Adipose tissue (tissue), 3 donors: Measurements from ENCODE around the gene KIAA0586. TPM values are rescaled to one million over a fixed set of nuclear protein-coding genes. Genes with fewer than 3 reads are reported as not detected.

Experiments
- H3K27ac ChIP-seq: one replicate; pipeline ENCODE4 v1.5.1; 2013; ENCODE audit warnings: low read depth, low read length
- WGBS, 3 donors: extraction: QIAGEN DNeasy Blood & Tissue Kit; methylation state at CpG; one replicate each; pipeline ENCODE4 v1.1.7; 2013; 5-methylcytosine and 5-hydroxymethylcytosine counted together
- polyA plus RNA-seq, 3 donors: library from polyadenylated mRNA; stranded (reverse); fragments of 200-250 nt; gene quantifications; one replicate each; pipeline ENCODE4 v1.2.3, GENCODE V29; 2013
- donor health status: healthy with polysubstance abuse.
- donor health status: Bipolar disorder and iron deficiency.
- donor health status: healthy.

The KIAA0586 gene
- polyA plus RNA-seq, 3 donors, result 2.0 to 4.9 (median 2.6) TPM

DNA sequence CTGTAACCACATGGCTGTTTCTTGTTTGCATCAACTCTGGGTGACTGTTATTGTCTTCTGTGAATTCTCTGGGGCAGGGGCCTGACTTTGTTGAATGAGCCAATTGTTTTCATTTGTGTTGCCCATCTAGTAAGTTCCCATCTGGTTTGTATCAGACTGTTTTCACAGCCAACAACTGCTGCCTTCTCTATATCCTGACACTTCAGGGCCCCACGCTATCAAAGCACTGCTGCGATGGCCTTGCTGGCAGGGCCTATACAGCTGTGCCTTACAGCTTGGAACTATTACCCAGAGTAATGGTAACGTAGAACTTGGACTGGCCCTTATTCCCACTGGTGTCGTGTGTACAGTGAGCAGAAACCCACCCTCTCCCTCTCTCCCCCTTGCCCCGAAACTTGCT lies 105.9 kb downstream of the KIAA0586 start:
- WGBS, 3 donors, result 49 to 52% (median 51%) methylated on average over 5 of the region's 5 CpGs
- no peak overlapping the region for H3K27ac ChIP-seq

DNA sequence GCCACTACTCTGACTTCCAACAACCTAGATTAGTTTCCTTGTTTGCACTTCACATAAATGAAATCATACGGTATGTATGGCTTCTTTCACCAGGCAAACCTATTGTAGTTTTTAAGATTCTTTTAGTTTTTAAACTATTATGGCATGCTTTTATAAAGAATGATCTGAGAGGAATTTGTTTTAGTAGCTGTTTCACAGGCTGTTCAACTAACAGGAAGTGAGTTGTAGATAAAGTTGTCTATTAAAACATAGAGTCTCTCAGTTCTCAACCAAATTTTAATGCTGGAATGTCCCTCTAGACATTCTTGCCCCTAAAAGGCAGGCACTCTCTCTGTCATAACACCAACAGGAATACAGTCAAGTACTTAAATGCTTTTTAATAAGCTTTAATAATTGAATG lies 107.5 kb downstream of the KIAA0586 start:
- 46 to 64% (median 54%) methylated on average over 1 of the region's 1 CpG for WGBS, 3 donors

DNA sequence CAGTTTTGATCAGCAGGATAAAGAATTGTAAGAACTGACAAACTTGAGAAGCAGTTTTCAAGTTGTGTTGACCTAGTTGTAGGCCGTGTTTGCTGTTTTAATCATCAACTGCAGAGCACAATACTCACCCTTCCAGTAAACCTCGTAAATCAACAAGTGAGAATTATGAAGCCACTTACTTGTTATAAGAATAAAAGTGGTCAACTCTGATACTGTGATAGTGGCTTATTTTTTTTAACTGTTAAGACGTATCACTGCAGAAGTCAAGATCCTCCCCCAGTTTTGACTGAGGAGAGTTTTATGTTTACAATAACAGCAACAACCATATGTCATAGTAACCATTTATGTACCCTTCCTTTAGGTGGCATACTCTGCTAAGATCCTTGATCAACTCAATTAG lies 109.5 kb downstream of the KIAA0586 start:
- WGBS, 3 donors, result 79 to 91% (median 88%) methylated on average over 3 of the region's 3 CpGs
- no peak overlapping the region for H3K27ac ChIP-seq

More for the DNA sequence above, 107.5 kb downstream of the KIAA0586 start:
- H3K27ac ChIP-seq, result no peak overlapping the region

DNA sequence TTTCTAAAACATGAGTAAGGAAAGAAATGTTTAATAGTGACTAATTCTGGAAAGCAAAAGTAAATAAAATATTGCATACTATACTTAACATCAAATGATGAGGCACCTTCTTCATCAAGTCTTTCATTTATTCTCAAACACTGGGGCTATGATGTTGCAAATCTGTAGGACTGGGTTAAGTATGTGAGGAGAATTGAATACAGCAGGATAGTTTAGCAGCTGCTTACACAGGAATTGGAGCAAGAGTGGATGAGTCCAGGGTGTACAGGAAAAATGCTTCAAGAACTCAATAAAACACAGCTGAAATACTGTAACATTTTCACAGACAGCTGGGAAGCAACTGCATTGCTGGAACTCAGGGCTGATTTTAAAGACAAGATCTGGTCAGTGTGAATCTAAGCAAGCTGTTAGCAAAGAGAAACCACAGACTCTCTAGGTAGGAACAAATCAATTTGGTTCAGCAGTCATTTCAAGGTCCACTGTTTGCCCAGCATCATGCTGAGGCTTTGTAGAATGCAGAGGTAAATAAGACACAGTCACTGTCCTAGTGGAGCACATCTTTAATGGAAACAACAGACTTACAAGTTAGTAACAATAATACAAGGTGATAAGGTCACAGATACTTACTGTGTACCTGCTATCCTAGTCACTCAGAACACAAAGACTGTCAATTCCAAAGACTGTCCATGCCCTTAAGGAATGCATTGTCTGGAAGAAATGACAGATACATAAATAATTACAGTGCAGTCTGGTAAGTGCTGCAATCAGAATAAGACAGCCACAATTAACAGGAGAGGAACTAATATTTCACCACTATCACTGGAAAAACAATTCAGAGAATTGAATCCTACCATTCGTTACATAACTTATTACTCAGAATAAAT lies 113.5 kb downstream of the KIAA0586 start:
- no peak overlapping the region for H3K27ac ChIP-seq

DNA sequence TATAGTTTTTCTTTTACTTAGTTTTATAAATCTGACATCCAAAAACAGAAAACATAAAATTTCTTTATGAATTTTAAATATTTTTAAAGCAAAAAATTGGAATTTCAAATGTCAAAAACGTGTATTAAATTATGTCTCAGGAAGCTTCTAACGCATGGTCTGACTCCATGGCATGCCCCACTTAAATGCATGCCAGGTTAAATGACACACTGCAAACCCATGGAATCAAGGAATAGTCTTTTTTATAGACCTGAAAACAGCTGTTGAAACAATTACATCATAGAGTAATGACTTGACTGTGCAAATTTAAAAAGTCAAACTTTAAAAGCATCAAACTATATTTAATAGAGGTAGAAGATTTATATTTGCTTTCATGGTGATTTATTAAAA lies 114.1 kb downstream of the KIAA0586 start:
- 83 to 91% (median 89%) methylated on average over 2 of the region's 2 CpGs for WGBS, 3 donors
- H3K27ac ChIP-seq, result no peak overlapping the region

More for the DNA sequence above, 113.5 kb downstream of the KIAA0586 start:
- WGBS, 3 donors, result 65 to 86% (median 74%) methylated on average over 1 of the region's 1 CpG

DNA sequence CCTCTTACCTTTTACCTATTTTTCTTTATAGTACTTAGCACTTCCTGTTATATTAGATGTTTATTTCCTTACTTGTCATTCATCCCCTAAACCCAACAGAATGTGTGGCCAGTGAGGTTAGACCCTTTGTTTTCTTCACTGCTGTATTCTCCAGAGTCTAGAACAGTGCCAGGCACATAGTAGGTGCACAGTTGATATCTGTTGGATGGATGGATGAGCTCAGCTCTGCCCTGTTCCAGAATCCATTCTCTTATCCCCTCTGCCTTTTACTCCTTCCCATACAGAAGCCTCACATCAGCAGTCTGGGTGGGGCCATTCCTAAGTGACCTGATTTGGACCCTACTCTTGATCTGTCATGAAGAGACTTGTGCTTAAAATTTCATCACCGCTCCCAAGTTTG lies 115.7 kb downstream of the KIAA0586 start:
- WGBS, 3 donors, result 100% methylated on average over 1 of the region's 1 CpG
- no peak overlapping the region for H3K27ac ChIP-seq

DNA sequence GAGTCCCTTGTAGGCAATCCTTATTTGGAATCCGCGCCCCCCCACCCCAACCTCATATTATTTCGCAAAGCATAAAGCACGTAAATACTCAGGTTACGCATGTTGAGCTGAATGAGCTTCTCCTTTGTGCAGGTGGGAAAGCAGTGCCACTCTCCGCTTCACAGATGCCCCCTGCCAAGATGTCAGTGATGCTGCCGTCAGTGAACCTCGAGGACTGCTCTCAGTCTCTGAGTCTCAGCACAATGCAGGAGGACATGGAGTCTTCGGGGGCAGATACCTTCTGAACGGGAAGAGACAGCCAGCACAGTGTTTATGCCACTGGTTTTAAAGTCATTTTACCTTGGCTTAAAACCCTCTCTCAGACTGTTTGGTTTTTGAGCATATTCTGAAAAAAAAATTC lies 120.1 kb downstream of the KIAA0586 start:
- 91 to 95% (median 94%) methylated on average over 10 of the region's 10 CpGs for WGBS, 3 donors

DNA sequence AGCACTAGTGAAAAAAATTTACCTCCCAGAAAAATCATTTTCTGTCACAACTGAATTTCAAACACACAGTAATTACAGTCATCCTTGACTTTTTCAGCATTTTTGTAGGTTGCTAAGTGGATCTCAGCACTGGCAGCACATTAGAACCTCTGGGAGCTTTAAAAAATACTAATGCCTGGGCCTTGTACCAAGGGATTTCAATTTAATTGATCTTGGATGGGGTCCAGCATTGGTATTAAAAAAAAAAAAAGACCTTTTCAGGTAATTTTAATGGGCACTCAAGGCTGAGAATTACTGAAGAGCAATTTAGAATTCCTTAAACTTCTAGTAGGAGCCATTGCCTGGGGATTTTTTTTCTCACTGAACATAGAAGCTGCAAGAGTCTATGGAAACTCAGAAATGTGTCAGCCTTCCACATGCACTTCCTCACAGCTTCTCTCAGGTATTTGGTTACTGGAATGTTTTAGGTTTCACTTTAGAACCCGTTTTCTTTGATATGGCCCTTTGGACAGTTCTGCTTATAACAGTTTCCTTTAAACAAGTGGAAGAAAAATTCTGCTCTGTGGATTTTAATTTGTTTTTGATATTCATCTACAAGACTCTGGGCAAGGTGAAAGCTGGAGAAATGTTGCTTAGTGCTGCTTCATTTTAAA lies 121.7 kb downstream of the KIAA0586 start:
- no peak overlapping the region for H3K27ac ChIP-seq
- 41 to 52% (median 42%) methylated on average over 1 of the region's 1 CpG for WGBS, 3 donors

More for the DNA sequence above, 120.1 kb downstream of the KIAA0586 start:
- H3K27ac ChIP-seq, result no peak overlapping the region

DNA sequence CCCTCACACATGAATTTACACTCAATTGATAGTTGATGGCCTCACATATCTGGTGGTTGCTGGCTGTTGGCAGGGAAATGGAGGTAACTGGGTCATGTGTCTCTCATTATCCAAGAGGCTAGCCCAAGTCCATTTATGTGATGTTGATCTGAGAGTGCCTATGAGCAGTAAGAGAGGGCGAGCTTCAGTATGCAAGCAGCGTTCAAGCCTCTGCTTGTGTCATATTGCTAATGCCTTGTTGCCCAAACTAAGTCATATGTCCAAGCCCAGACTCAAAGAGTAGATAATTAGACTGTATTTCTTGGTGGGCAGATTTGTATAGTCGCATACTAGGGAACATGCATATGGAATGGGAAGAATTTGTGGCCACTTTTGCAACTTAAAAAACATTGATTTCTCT lies 126.4 kb downstream of the KIAA0586 start:
- no peak overlapping the region for H3K27ac ChIP-seq
- whole genome bisulfite sequencing, 3 donors, result 92 to 98% (median 96%) methylated on average over 3 of the region's 3 CpGs

DNA sequence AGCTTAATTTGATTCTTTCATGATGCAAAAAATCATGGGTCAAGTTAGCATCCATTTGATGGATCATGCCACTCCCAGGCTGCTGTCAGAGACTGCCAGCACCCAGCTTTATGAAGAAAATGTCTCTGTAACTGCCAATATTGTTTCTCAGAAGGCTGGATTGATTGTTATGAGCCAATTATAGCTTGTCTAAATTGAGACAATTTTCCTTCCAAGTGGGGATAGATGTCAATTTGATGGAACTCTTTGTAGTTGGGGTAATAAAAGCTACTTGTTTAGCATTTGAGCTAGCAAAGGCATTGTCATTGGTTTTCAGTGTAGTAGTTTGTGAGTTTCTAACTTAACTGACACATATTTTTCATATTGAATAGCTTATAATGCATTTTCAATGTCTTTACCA lies 128.1 kb downstream of the KIAA0586 start:
- H3K27ac ChIP-seq, result no peak overlapping the region

DNA sequence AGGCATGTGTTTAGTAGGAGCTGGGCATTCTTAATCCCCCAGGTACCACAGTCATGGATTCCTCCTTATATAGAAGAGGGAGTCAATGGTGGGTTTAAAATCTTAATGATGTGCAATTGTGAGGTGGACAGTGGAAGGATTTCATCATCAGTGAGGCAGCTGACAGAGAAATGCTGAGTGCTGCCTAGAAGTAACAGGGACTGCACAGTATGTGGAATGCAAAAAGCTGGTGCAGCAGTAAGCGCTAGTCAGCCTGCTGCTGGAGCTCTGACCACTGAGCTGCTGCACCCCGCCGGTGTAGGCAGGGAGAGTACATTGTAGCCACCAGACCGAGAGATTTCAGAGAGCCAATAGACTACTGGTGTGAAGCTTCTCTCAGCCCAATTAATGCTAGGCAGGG lies 129.7 kb downstream of the KIAA0586 start:
- no peak overlapping the region for H3K27ac ChIP-seq
- WGBS, 3 donors, result 90 to 96% (median 93%) methylated on average over 4 of the region's 4 CpGs

DNA sequence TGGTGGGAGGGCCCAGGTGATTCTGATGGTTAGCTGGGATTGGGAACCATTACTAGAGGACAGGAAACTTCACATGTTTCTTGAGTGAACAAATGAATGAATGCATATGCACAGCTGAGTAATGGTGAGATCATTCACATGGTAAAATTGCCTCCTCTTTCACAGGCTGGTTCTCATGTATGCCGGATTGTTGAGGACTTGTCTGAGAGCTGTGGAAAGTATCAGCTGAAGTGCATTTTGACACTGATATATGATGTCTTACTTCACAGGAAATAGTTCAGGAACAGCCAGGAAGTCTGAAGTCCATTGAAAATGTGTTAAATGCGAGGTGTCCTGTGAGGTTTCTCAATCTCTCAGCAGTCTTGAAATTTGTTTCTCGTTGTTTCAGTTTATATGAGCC lies 132.7 kb downstream of the KIAA0586 start:
- no peak overlapping the region for H3K27ac ChIP-seq
- 24 to 39% (median 31%) methylated on average over 3 of the region's 3 CpGs for WGBS, 3 donors

DNA sequence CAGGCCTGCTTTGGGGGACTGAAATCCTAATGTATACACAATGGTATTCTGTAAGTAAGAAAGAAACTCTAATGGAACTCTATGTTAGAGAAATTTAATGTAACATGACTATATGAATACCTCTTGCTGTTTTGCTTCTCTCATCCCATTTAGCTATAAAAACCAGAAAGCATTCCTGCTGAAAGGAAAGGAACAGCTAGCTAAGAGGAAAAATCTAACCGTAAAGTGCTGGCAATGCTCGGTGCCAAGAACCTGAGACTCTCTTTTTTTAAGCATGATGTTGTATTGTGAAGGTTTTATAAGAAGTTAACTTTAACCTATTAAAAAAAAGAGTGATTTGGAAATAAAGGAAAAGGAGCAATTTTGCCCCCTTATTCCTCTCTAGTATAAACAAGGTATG lies 134.6 kb downstream of the KIAA0586 start:
- WGBS, 3 donors, result 91 to 92% (median 91%) methylated on average over 2 of the region's 2 CpGs
- no peak overlapping the region for H3K27ac ChIP-seq

DNA sequence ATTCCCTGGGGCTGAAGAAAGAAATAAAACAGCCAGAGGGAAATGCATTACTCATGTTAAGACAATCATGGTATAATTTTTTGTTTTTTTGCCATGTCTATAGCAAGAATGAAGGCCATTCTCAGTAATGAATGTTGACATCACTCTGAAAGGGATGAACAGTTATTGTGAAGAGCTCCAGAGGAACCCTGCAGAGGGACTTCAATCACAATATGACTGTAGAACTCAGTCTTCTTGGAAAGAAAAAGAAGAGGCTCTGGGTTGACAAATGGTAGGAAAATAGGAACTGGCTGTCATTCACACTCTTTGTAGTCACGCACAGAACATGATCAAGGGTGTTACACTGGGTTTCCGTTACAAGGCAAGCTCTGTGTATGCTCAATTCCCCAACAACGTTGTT lies 136.5 kb downstream of the KIAA0586 start:
- H3K27ac ChIP-seq, result no peak overlapping the region
- WGBS, 3 donors, result 73 to 81% (median 77%) methylated on average over 3 of the region's 3 CpGs

DNA sequence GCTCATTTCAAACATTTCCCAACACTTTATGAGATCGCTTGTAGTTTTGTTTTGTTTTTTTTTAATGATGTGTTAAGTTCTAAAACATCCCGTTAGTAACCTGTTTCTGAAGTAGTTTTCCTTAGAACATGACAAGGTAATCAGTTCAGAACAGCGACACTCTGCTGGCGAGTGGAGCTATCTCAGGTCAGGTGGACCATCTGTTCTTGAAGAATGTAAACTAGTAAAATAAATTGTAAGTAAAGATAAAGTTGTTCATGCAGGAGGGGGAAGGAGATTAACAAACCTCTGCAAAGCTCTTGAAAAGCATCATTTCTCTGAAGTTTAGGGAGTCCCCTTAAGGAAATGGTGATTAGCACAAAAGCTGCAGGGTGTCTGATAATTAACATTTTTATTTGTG lies 138.3 kb downstream of the KIAA0586 start:
- WGBS, 3 donors, result 59 to 89% (median 82%) methylated on average over 4 of the region's 4 CpGs
- no peak overlapping the region for H3K27ac ChIP-seq

DNA sequence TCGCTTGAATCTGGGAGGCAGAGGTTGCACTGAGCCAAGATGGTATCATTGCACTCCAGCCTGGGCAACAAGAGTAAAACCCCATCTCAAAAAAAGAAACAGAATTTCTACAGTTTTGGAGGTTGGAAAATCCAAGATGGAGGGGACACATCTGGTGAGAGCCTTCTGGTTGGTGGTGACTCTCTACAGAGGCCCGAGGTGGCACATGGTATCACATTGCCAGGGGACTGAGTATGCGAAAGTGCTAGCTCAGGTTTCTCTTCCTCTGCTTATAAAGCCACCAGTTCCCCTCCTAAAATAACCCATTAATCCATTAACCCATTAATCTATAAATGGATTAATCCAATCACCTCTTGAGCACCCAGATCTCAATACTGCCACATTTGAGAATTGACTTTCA lies 139.5 kb downstream of the KIAA0586 start:
- WGBS, 3 donors, result 89 to 99% (median 91%) methylated on average over 3 of the region's 3 CpGs
- H3K27ac ChIP-seq, result no peak overlapping the region

DNA sequence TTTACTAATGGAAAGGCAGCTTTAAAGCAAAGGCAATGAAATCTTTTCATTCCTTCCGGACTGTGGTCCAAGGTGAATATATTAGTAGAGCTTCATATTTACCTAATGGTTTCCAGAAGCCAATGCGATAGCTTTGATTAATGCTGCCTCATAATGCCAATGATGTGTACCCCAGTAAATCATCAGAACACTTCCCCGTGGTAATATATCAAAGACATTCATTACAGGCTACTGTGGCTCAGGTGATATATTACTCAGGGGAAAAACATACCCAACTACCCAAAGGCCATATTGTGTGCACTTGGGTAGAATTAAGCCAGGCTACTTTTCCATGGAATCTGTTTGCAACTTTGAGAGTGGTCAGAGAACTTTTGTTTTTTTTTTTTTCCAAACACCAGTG lies 140.8 kb downstream of the KIAA0586 start:
- WGBS, 3 donors, result 79 to 89% (median 86%) methylated on average over 3 of the region's 3 CpGs
- H3K27ac ChIP-seq, result no peak overlapping the region

DNA sequence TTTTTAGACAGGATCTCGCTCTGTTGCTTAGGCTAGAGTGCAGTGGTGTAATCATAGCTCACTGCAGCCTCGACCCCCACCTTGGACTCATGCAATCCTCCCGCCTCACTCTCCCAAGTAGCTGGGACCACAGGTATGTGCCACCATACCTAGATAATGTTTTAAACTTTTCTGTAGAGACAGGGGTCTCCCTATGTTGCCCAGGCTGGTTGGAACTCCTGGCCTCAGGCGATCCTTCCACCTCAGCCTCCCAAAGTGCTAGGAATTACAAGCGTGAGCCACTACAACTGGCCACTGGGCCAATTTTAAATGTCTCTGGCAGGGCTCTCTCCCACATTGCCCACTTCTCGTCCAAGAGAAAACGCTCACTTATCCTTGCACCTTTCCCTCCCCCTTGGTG lies 143.7 kb downstream of the KIAA0586 start:
- no peak overlapping the region for H3K27ac ChIP-seq
- WGBS, 3 donors, result 95 to 96% (median 95%) methylated on average over 7 of the region's 7 CpGs

DNA sequence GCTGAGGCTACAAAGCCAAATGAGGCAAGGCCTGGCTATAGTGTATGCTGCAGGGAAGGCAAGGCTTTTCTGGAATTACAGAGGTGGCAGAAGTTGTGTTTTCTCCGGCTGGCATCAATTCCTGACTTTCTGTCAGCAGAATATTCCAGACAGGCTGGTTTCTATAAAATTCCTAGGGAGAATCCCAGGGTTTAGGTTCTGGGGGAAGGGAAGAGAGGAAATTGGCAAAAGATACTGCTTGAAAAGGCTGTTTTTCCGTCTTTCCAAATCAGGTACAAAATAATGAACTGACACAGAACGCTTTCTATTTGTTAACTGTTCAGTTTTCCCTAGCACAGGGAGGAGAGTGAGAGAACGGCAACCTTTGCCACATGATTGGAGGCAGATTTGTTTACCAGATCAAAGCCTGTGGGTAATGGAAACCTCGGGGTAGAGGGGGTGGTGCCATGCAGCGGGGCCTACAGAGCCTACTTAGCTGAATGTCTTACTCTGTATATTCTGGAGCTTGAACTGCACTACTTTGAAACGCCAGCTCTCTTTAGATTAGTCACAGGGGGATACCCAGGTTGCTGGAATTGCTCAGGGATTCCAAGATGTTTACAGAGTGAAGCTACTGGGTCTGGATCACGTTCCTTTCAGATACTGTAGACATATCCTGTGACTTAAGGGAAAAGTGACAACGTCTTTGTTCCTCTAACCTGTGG lies 144.4 kb downstream of the KIAA0586 start:
- H3K27ac ChIP-seq, result no peak overlapping the region
- 46 to 59% (median 57%) methylated on average over 9 of the region's 9 CpGs for WGBS, 3 donors
